Thymus (tissue), 11 donors: ENCODE results near the gene KAZALD1. TPM values are rescaled to one million over a fixed set of nuclear protein-coding genes. Genes with fewer than 3 reads are reported as not detected.

ENCODE experiments used
- DNase-seq, 9 donors: peaks; one replicate each; pipeline ENCODE4 v3.0.0-alpha.2; 2013; ENCODE audit warnings: low spot score in 9 of 9, low read depth in 6 of 9, missing footprints in 1 of 9
- H3K27ac ChIP-seq, 2 donors: one replicate each; pipeline ENCODE4 v1.5.1; 2013; ENCODE audit warnings: control low read depth in 1 of 2, low read depth in 1 of 2, low read length in 1 of 2, mild to moderate bottlenecking in 1 of 2, moderate library complexity in 1 of 2
- H3K27me3 ChIP-seq, 2 donors: one replicate each; pipeline ENCODE4 v1.5.1; 2013; ENCODE audit warnings: low read length in 1 of 2; ENCODE audit not compliant: control insufficient read depth in 2 of 2, insufficient read depth in 1 of 2
- H3K36me3 ChIP-seq, 2 donors: one replicate each; pipeline ENCODE4 v1.5.1; 2013; ENCODE audit warnings: low read length in 1 of 2, mild to moderate bottlenecking in 1 of 2, moderate library complexity in 1 of 2; ENCODE audit not compliant: control insufficient read depth in 2 of 2, insufficient read depth in 2 of 2
- H3K4me1 ChIP-seq, 2 donors: one replicate each; pipeline ENCODE4 v1.5.1; 2013; ENCODE audit warnings: low read length in 2 of 2; ENCODE audit not compliant: control insufficient read depth in 2 of 2, insufficient read depth in 2 of 2
- H3K4me3 ChIP-seq, 2 donors: one replicate each; pipeline ENCODE4 v1.5.1; 2013; ENCODE audit warnings: low read length in 2 of 2, control low read depth in 1 of 2, mild to moderate bottlenecking in 1 of 2
- H3K9me3 ChIP-seq, 2 donors: one replicate each; pipeline ENCODE4 v1.5.1; 2013; ENCODE audit warnings: low read length in 1 of 2, mild to moderate bottlenecking in 1 of 2; ENCODE audit not compliant: control insufficient read depth in 2 of 2, insufficient read depth in 1 of 2
- WGBS: extraction: QIAGEN DNeasy Blood & Tissue Kit; methylation state at CpG from one replicate; pipeline ENCODE4 v1.1.7; 2013; 5-methylcytosine and 5-hydroxymethylcytosine counted together
- polyA plus RNA-seq: library from polyadenylated mRNA; stranded (reverse); fragments of 200-250 nt; gene quantifications from one replicate; pipeline ENCODE4 v1.2.3, GENCODE V29; 2013
- total RNA-seq: library from RNA; stranded (reverse); fragments of 120-200 nt; gene quantifications from one replicate; pipeline ENCODE4 v1.2.4, GENCODE V29; 2013
- donor health status: healthy.

The KAZALD1 gene
- total and polyA plus RNA-seq, 2 donors, result 2.3 to 2.8 TPM

DNA sequence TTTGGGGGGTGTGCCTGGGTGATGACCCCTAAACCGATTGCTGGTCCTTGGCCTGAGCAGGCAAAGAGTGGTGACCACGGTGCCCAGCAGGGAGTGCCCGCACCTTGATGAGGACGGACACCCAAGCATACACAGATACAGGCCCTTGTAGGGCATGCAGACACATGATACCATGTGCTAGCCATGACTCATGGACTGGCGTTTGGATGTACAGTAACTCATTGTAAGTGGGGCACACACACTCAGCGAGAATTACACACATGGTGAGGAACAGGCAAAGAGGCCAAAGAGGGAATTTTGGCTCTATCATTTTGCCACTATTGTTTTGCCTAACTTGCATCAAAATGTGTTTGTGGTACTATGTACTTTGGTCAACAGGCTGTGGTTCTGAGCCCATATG is 24.1 kb downstream of the KAZALD1 start:
- Histone ChIP-seq H3K9me3 (no peaks in the 10 kb centered on the region), H3K27me3 (peaks cover 26 to 90% of the 10 kb centered on the region in 2 donors), H3K36me3 (no peaks in the 10 kb centered on the region), H3K4me1 (no peaks in the 10 kb centered on the region), H3K27ac (no peak overlapping the region), H3K4me3 (no peak overlapping the region)
- no peak for DNase-seq
- 89% methylated on average over 6 of the region's 6 CpGs for WGBS

GRCh38 chr10:101087376-101087775 is 25.6 kb downstream of the KAZALD1 start:
- H3K4me1 ChIP-seq, result no peaks in the 10 kb centered on the region
- H3K27ac ChIP-seq, result no peak overlapping the region
- DNase-seq, result no peak
- no peak overlapping the region for H3K4me3 ChIP-seq
- H3K36me3 ChIP-seq, result no peaks in the 10 kb centered on the region
- WGBS, result 41% methylated on average over 10 of the region's 10 CpGs
- peaks cover 26 to 93% of the 10 kb centered on the region in 2 donors for H3K27me3 ChIP-seq
- H3K9me3 ChIP-seq, result no peaks in the 10 kb centered on the region

DNA sequence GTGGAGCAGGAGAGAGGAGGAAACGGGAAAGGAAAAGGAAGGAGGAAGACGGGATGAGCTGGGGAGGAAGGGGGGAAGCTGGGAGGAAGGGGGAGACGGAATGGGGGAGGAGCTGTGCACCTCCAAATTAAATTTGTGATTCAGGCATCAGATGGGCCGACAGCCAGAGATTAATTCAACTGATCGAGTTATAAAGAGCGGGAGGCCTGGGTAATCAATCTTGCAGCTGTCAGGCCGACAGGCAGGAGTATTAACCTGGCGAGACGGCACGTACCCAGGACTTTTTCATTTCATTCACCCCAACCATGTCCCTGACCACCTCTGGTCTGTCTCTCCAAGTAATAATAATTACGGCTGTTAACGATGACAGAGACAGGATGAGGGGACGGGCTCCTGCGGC is 26.2 kb downstream of the KAZALD1 start:
- WGBS, result 20% methylated on average over 14 of the region's 14 CpGs
- Histone ChIP-seq H3K4me1 (no peaks in the 10 kb centered on the region), H3K27ac (no peak overlapping the region), H3K27me3 (peaks cover 26 to 94% of the 10 kb centered on the region in 2 donors), H3K36me3 (no peaks in the 10 kb centered on the region), H3K4me3 (no peak overlapping the region), H3K9me3 (no peaks in the 10 kb centered on the region)
- no peak for DNase-seq

- Histone ChIP-seq H3K36me3 (no peaks in the 10 kb centered on the region), H3K4me1 (no peaks in the 10 kb centered on the region), H3K9me3 (no peaks in the 10 kb centered on the region), H3K4me3 (no peak overlapping the region), H3K27me3 (peaks cover 35 to 98% of the 10 kb centered on the region in 2 donors), H3K27ac (no peak overlapping the region)
- 90% methylated on average over 11 of the region's 11 CpGs for WGBS
- DNase-seq, result no peak
These were observed 27.9 kb downstream of the KAZALD1 start for GRCh38 chr10:101089520-101090299.

DNA sequence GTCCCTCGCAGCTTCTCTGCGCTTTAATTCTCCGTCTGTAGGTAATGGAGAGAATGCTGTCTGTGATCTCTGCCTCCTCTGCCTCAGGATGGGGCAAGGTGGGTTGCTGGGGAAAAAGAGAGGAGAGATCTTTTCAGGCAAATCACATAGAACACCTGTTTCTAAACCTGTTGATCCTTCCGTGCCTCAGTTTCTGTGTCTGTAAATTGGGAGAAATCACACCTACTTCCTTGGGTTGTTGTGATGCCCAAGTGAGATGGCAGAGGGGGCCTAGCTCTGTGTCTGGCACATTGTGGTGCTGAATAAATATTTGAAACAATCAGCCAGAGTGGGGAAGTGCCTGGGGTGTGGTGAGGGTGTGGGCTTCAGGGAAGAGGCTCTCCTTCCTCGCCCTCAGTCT is 28.8 kb downstream of the KAZALD1 start:
- Histone ChIP-seq H3K27ac (no peak overlapping the region), H3K27me3 (peaks cover 33 to 98% of the 10 kb centered on the region in 2 donors), H3K36me3 (no peaks in the 10 kb centered on the region), H3K4me1 (no peaks in the 10 kb centered on the region), H3K4me3 (no peak overlapping the region), H3K9me3 (no peaks in the 10 kb centered on the region)
- WGBS, result 93% methylated on average over 5 of the region's 5 CpGs
- DNase-seq, result no peak

DNA sequence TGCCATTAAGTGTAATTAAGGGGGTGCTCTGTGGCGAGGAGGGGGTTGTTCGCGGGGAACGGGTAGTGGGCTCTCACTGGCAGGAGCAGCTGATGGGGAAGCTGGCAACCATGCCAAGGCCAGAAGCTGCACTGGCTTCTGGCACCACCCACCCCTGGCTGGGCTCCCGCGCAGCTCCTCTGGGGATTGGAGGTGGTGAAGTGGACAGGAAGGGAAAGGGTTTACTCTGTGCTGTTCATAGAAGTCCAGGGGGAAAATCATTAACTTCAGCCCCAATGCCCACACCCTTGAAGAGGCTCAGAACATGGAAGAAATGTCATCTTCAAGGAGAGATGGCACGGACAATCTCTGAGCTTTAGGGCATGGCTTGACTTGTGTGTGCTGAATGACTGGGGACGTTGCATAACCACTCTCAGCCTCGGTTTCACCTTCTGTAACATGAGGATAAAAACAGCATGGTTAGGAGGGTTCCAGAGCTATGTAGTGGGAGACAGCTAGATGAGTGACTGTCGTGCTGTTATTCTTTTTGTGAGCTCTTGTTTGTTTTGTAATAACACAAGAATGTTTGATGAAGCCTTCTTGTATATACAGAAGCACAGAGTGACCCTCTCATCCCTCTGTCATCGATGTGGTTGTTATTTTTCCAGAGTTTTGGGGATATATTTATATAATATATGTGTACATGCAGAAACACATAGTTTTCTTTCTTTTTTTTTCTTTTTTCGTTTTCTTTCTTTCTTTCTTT is 29.9 kb downstream of the KAZALD1 start:
- no peaks in the 10 kb centered on the region for H3K4me1 ChIP-seq
- H3K4me3 ChIP-seq, result no peak overlapping the region
- no peaks in the 10 kb centered on the region for H3K9me3 ChIP-seq
- WGBS, result 81% methylated on average over 12 of the region's 12 CpGs
- no peak for DNase-seq
- H3K27me3 ChIP-seq, result peaks cover 30 to 98% of the 10 kb centered on the region in 2 donors
- H3K36me3 ChIP-seq, result no peaks in the 10 kb centered on the region
- no peak overlapping the region for H3K27ac ChIP-seq

DNA sequence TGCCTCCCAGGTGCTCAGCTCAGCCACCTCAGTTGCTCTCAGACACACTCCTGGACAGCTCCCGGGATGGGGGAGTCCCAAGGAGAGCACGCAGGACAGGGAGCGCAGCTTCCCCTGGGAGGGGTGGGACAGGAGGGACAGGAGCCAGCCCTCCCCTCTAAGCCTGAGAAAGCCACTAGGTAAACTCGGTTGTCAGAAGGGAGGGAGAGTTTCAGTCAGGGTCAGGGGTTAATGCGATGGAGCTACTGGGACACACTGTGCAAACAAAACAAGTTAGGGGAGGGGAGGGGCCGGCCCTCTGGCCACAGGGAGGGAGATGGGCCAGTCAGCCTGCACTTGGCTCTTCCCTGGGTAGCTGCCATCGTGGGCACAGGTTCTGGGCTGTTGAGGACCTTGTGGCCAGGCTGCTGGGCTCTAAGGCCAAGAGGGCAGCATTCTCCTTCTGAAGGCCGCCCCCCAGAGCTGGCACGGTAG is 31.1 kb downstream of the KAZALD1 start:
- no peaks in the 10 kb centered on the region for H3K9me3 ChIP-seq
- H3K4me3 ChIP-seq, result no peak overlapping the region
- 55% methylated on average over 9 of the region's 9 CpGs for WGBS
- H3K27ac ChIP-seq, result no peak overlapping the region
- H3K36me3 ChIP-seq, result no peaks in the 10 kb centered on the region
- no peaks in the 10 kb centered on the region for H3K4me1 ChIP-seq
- peaks cover 19 to 97% of the 10 kb centered on the region in 2 donors for H3K27me3 ChIP-seq
- no peak for DNase-seq

- H3K9me3 ChIP-seq, result no peaks in the 10 kb centered on the region
- no peaks in the 10 kb centered on the region for H3K4me1 ChIP-seq
- no peaks in the 10 kb centered on the region for H3K36me3 ChIP-seq
- no peak overlapping the region for H3K4me3 ChIP-seq
- H3K27me3 ChIP-seq, result peaks cover 12 to 89% of the 10 kb centered on the region in 2 donors
- 83% methylated on average over 14 of the region's 14 CpGs for WGBS
- no peak for DNase-seq
- no peak overlapping the region for H3K27ac ChIP-seq
These were observed 32.5 kb downstream of the KAZALD1 start for GRCh38 chr10:101094121-101094879.

DNA sequence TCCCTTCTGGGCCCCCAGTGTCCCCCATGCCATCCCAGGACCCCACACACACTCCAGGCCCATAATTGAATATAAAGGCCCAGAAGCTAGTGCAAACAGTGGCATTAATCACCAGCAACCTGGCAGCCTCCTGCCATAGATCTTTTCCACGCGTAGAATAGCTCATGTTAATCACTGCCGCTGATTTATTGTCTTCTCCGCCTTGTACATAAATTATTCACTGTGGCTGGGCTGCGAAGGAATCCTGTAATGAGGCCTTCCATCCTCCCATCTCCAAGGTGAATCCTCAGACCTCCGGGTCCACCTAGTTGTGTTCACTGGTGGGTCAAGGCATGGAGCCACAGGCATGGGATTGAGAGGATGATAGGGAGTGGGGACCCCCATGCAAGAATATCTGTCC is 33.2 kb downstream of the KAZALD1 start:
- no peak for DNase-seq
- H3K27ac ChIP-seq, result no peak overlapping the region
- WGBS, result 82% methylated on average over 6 of the region's 6 CpGs
- H3K4me1 ChIP-seq, result no peaks in the 10 kb centered on the region
- peaks cover 12 to 89% of the 10 kb centered on the region in 2 donors for H3K27me3 ChIP-seq
- no peak overlapping the region for H3K4me3 ChIP-seq
- no peaks in the 10 kb centered on the region for H3K9me3 ChIP-seq
- no peaks in the 10 kb centered on the region for H3K36me3 ChIP-seq
